ENCODE results near the gene RBBP4.

GRCh38 chr1:32709476-32709875 is 58.5 kb downstream of the RBBP4 start:
- no peak for TF ChIP-seq CTCF (IDR thresholded peaks at IDR 0.05; ENCODE audit: low read depth, low read length)
- TF ChIP-seq POLR2A (IDR thresholded peaks at IDR 0.05; ENCODE audit: extremely low read depth, insufficient read length), result no peak
- no peak for TF ChIP-seq MAX (IDR thresholded peaks at IDR 0.05; ENCODE audit: low read depth, low read length)
- TF ChIP-seq MYC (IDR thresholded peaks at IDR 0.05; ENCODE audit: low read depth, low read length), result no peak

Data from NB4 (cell line).